Measurements from ENCODE around the gene MAPK13.

MAPK13 gene

DNA sequence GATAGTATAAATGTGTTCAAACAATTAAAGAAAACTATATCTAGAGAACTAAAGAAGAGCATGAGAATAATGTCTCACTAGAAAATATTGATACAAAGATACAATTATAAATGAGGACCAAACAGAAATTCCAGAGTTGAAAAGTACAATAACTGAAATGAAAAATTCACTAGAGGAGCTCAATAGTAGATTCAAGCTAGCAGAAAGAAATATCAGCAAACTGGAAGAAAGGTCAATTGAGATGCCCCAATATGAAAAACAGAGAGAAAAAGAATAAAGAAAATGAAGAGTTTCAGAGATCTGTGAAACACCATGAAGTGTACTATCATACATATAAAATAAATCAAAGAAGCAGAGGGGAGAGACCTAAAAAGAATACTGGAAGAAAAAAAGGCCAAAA is 48.2 kb downstream of the MAPK13 start:
- no peak for ATAC-seq
- no peak for TF ChIP-seq ZNF70 (CRISPR knock-in tag; IDR thresholded peaks at IDR 0.05)
- 0 out of 2 replicates have a peak, but pooled peaks have one; percentile 51 for TF ChIP-seq ZFP30 (CRISPR knock-in tag; IDR thresholded peaks at IDR 0.05)

DNA sequence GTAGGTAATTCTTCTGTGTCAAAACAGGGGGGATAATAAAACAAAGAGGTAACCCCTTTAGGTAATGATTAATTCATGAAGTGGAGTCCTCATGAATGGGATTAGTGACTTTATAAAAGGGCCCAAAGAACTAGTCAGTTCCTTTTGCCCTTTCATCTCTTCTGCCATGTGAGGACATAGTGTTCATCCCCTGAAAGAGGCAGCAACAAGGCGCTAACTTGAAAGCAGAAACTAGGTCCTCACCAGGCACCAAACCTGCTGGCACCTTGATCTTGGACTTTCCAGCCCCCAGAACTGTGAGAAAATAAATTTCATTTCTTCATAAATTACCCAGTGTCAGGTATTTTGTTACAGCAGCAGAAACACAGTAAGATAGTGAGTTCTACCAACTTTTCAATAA is 49.8 kb downstream of the MAPK13 start:
- no peak for TF ChIP-seq ISL1 (CRISPR knock-in tag; IDR thresholded peaks at IDR 0.05)
- no peak for TF ChIP-seq CSDC2 (CRISPR knock-in tag; IDR thresholded peaks at IDR 0.05)
- TF ChIP-seq, protein P1, sequence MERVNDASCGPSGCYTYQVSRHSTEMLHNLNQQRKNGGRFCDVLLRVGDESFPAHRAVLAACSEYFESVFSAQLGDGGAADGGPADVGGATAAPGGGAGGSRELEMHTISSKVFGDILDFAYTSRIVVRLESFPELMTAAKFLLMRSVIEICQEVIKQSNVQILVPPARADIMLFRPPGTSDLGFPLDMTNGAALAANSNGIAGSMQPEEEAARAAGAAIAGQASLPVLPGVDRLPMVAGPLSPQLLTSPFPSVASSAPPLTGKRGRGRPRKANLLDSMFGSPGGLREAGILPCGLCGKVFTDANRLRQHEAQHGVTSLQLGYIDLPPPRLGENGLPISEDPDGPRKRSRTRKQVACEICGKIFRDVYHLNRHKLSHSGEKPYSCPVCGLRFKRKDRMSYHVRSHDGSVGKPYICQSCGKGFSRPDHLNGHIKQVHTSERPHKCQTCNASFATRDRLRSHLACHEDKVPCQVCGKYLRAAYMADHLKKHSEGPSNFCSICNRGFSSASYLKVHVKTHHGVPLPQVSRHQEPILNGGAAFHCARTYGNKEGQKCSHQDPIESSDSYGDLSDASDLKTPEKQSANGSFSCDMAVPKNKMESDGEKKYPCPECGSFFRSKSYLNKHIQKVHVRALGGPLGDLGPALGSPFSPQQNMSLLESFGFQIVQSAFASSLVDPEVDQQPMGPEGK (CRISPR knock-in tag; IDR thresholded peaks at IDR 0.05; ENCODE audit: borderline replicate concordance): no peak
- TF ChIP-seq, protein P2, sequence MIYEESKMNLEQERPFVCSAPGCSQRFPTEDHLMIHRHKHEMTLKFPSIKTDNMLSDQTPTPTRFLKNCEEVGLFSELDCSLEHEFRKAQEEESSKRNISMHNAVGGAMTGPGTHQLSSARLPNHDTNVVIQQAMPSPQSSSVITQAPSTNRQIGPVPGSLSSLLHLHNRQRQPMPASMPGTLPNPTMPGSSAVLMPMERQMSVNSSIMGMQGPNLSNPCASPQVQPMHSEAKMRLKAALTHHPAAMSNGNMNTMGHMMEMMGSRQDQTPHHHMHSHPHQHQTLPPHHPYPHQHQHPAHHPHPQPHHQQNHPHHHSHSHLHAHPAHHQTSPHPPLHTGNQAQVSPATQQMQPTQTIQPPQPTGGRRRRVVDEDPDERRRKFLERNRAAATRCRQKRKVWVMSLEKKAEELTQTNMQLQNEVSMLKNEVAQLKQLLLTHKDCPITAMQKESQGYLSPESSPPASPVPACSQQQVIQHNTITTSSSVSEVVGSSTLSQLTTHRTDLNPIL (CRISPR knock-in tag; IDR thresholded peaks at IDR 0.05; ENCODE audit: low read depth): no peak
- no peak for TF ChIP-seq TOX (CRISPR knock-in tag; IDR thresholded peaks at IDR 0.05; ENCODE audit: borderline replicate concordance)
- TF ChIP-seq ZNF70 (CRISPR knock-in tag; IDR thresholded peaks at IDR 0.05): no peak
- TF ChIP-seq, protein P3, sequence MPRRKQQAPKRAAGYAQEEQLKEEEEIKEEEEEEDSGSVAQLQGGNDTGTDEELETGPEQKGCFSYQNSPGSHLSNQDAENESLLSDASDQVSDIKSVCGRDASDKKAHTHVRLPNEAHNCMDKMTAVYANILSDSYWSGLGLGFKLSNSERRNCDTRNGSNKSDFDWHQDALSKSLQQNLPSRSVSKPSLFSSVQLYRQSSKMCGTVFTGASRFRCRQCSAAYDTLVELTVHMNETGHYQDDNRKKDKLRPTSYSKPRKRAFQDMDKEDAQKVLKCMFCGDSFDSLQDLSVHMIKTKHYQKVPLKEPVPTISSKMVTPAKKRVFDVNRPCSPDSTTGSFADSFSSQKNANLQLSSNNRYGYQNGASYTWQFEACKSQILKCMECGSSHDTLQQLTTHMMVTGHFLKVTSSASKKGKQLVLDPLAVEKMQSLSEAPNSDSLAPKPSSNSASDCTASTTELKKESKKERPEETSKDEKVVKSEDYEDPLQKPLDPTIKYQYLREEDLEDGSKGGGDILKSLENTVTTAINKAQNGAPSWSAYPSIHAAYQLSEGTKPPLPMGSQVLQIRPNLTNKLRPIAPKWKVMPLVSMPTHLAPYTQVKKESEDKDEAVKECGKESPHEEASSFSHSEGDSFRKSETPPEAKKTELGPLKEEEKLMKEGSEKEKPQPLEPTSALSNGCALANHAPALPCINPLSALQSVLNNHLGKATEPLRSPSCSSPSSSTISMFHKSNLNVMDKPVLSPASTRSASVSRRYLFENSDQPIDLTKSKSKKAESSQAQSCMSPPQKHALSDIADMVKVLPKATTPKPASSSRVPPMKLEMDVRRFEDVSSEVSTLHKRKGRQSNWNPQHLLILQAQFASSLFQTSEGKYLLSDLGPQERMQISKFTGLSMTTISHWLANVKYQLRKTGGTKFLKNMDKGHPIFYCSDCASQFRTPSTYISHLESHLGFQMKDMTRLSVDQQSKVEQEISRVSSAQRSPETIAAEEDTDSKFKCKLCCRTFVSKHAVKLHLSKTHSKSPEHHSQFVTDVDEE (CRISPR knock-in tag; IDR thresholded peaks at IDR 0.05): no peak
- no peak for TF ChIP-seq ZFP3 (CRISPR knock-in tag; IDR thresholded peaks at IDR 0.05)
- TF ChIP-seq ZC3H10 (CRISPR knock-in tag; IDR thresholded peaks at IDR 0.05): no peak
- TF ChIP-seq ZFP30 (CRISPR knock-in tag; IDR thresholded peaks at IDR 0.05): no peak
- no peak for ATAC-seq

DNA sequence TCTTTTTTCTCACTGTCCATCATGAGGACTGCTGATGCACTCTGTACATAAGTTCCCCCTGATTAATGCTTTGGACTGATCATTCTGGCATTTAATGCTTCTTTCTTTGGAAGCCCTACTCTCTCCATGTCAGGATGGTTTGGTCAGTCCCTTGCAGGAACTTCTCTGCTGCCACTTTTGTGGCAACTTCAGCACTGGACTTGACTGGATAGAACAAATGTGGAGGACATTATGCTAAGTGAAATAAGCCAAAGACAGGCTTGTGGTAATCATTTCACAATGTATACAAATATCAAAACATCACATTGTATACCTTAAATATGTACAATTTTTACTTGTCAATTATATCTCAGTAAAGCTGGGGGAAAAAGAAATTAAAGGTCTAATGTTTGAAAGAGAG is 54.0 kb downstream of the MAPK13 start:
- no peak for ATAC-seq
- TF ChIP-seq SNAI2 (CRISPR knock-in tag; IDR thresholded peaks at IDR 0.05) (no peak), ISL1 (CRISPR knock-in tag; IDR thresholded peaks at IDR 0.05) (no peak), OSR1 (CRISPR knock-in tag; IDR thresholded peaks at IDR 0.05) (no peak), ZC3H10 (CRISPR knock-in tag; IDR thresholded peaks at IDR 0.05) (no peak), ZFP30 (CRISPR knock-in tag; IDR thresholded peaks at IDR 0.05) (no peak), ZFP3 (CRISPR knock-in tag; IDR thresholded peaks at IDR 0.05) (no peak), PPARA (CRISPR knock-in tag; IDR thresholded peaks at IDR 0.05; ENCODE audit: borderline replicate concordance) (no peak), BACH2 (CRISPR knock-in tag; IDR thresholded peaks at IDR 0.05; ENCODE audit: borderline replicate concordance) (no peak)
- TF ChIP-seq, protein P3 (CRISPR knock-in tag; IDR thresholded peaks at IDR 0.05): no peak
- TF ChIP-seq, protein P4, sequence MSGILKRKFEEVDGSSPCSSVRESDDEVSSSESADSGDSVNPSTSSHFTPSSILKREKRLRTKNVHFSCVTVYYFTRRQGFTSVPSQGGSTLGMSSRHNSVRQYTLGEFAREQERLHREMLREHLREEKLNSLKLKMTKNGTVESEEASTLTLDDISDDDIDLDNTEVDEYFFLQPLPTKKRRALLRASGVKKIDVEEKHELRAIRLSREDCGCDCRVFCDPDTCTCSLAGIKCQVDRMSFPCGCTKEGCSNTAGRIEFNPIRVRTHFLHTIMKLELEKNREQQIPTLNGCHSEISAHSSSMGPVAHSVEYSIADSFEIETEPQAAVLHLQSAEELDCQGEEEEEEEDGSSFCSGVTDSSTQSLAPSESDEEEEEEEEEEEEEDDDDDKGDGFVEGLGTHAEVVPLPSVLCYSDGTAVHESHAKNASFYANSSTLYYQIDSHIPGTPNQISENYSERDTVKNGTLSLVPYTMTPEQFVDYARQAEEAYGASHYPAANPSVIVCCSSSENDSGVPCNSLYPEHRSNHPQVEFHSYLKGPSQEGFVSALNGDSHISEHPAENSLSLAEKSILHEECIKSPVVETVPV (CRISPR knock-in tag; IDR thresholded peaks at IDR 0.05): no peak
- TF ChIP-seq, protein P1 (CRISPR knock-in tag; IDR thresholded peaks at IDR 0.05; ENCODE audit: borderline replicate concordance): no peak
- TF ChIP-seq, protein P5, sequence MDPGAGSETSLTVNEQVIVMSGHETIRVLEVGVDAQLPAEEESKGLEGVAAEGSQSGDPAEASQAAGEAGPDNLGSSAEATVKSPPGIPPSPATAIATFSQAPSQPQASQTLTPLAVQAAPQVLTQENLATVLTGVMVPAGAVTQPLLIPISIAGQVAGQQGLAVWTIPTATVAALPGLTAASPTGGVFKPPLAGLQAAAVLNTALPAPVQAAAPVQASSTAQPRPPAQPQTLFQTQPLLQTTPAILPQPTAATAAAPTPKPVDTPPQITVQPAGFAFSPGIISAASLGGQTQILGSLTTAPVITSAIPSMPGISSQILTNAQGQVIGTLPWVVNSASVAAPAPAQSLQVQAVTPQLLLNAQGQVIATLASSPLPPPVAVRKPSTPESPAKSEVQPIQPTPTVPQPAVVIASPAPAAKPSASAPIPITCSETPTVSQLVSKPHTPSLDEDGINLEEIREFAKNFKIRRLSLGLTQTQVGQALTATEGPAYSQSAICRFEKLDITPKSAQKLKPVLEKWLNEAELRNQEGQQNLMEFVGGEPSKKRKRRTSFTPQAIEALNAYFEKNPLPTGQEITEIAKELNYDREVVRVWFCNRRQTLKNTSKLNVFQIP (CRISPR knock-in tag; IDR thresholded peaks at IDR 0.05; ENCODE audit: borderline replicate concordance, low read depth): no peak

Measured in SK-N-SH treated with all-trans-retinoic acid at 6 μM for 48 hours (cell line).